Liver (tissue), 9 donors: Measurements from ENCODE around the gene ATP2C2. TPM values are rescaled to one million over a fixed set of nuclear protein-coding genes. Genes with fewer than 3 reads are reported as not detected.

Experiments
- DNase-seq: peaks from one replicate; pipeline ENCODE4 v3.0.0-alpha.2; 2017; ENCODE audit warnings: low spot score
- H3K27ac ChIP-seq, 2 donors: one replicate each; pipeline ENCODE4 v1.7.0; 2013; ENCODE audit warnings: inconsistent platforms in 2 of 2, low read length in 2 of 2, control low read depth in 1 of 2, low read depth in 1 of 2, mild to moderate bottlenecking in 1 of 2
- H3K27me3 ChIP-seq, 4 donors: one replicate each; pipeline versions ENCODE4 v1.6.1 to v1.7.0; 2013; ENCODE audit warnings: low read length in 3 of 4, inconsistent platforms in 1 of 4, mild to moderate bottlenecking in 1 of 4, moderate library complexity in 1 of 4; ENCODE audit not compliant: control insufficient read depth in 4 of 4, insufficient read depth in 4 of 4
- H3K36me3 ChIP-seq, 4 donors: one replicate each; pipeline versions ENCODE4 v1.6.1 to v1.7.0; 2013; ENCODE audit warnings: low read length in 3 of 4, mild to moderate bottlenecking in 3 of 4, low read depth in 1 of 4, moderate library complexity in 1 of 4; ENCODE audit not compliant: control insufficient read depth in 4 of 4, insufficient read depth in 3 of 4
- H3K4me1 ChIP-seq, 4 donors: one replicate each; pipeline versions ENCODE4 v1.6.1 to v1.7.0; 2013; ENCODE audit warnings: low read length in 3 of 4, mild to moderate bottlenecking in 3 of 4, moderate library complexity in 1 of 4; ENCODE audit not compliant: control insufficient read depth in 4 of 4, insufficient read depth in 4 of 4
- H3K4me3 ChIP-seq, 3 donors: one replicate each; pipeline versions ENCODE4 v1.6.1 to v1.7.0; 2013; ENCODE audit warnings: low read length in 3 of 3, control low read depth in 1 of 3, low read depth in 1 of 3, mild to moderate bottlenecking in 1 of 3
- H3K9ac ChIP-seq, 2 donors: one replicate each; pipeline ENCODE4 v1.7.0; 2013; ENCODE audit warnings: low read length in 2 of 2, mild to moderate bottlenecking in 2 of 2, moderate library complexity in 2 of 2, control low read depth in 1 of 2, low read depth in 1 of 2
- H3K9me3 ChIP-seq, 4 donors: one replicate each; pipeline versions ENCODE4 v1.6.1 to v1.7.0; 2013; ENCODE audit warnings: low read length in 3 of 4; ENCODE audit not compliant: control insufficient read depth in 4 of 4
- EGR1 ChIP-seq, 2 donors: IDR thresholded peaks; 2 replicates each; pipeline ENCODE4 v1.6.1; 2016 to 2018; ENCODE audit warnings: antibody characterized with exemption in 2 of 2, low read depth in 2 of 2
- FOXA1 ChIP-seq: IDR thresholded peaks from 2 replicates; pipeline ENCODE4 v1.6.1; 2016; ENCODE audit warnings: antibody characterized with exemption
- FOXA2 ChIP-seq: IDR thresholded peaks from 2 replicates; pipeline ENCODE4 v1.6.1; 2016; ENCODE audit warnings: antibody characterized with exemption
- GABPA ChIP-seq, 2 donors: IDR thresholded peaks in 1 of 2; conservative IDR thresholded peaks in 1 of 2; 2 replicates each; pipeline ENCODE4 v1.6.1; 2016; ENCODE audit warnings: antibody characterized with exemption in 2 of 2, mild to moderate bottlenecking in 1 of 2, moderate library complexity in 1 of 2
- HNF4A ChIP-seq, 2 donors: conservative IDR thresholded peaks; 2 replicates each; pipeline ENCODE4 v1.6.1; 2016; ENCODE audit warnings: antibody characterized with exemption in 2 of 2, mild to moderate bottlenecking in 2 of 2
- HNF4G ChIP-seq: IDR thresholded peaks from 2 replicates; pipeline ENCODE4 v1.6.1; 2016; ENCODE audit warnings: antibody characterized with exemption
- JUND ChIP-seq, 2 donors: IDR thresholded peaks; 2 replicates each; pipeline ENCODE4 v1.6.1; 2016; ENCODE audit warnings: antibody characterized with exemption in 2 of 2
- NR2F2 ChIP-seq: IDR thresholded peaks from 2 replicates; pipeline ENCODE4 v1.6.1; 2016; ENCODE audit warnings: antibody characterized with exemption
- RAD21 ChIP-seq, 2 donors: IDR thresholded peaks; 2 replicates each; pipeline ENCODE4 v1.6.1; 2016; ENCODE audit warnings: antibody characterized with exemption in 2 of 2, mild to moderate bottlenecking in 2 of 2
- RXRA ChIP-seq, 2 donors: IDR thresholded peaks; 2 replicates each; pipeline ENCODE4 v1.6.1; 2017 to 2018; ENCODE audit warnings: antibody characterized with exemption in 2 of 2, mild to moderate bottlenecking in 1 of 2
- SP1 ChIP-seq: IDR thresholded peaks from 2 replicates; pipeline ENCODE4 v1.6.1; 2018; ENCODE audit warnings: antibody characterized with exemption, mild to moderate bottlenecking
- TAF1 ChIP-seq: conservative IDR thresholded peaks from 2 replicates; pipeline ENCODE4 v1.6.1; 2016; ENCODE audit warnings: antibody characterized with exemption, mild to moderate bottlenecking
- YY1 ChIP-seq: IDR thresholded peaks from 2 replicates; pipeline ENCODE4 v1.6.1; 2016; ENCODE audit warnings: antibody characterized with exemption, mild to moderate bottlenecking
- WGBS: extraction: QIAGEN DNeasy Blood & Tissue Kit; methylation state at CpG from one replicate; pipeline ENCODE4 v1.1.7; 2013; 5-methylcytosine and 5-hydroxymethylcytosine counted together
- polyA plus RNA-seq, 2 donors: library from polyadenylated mRNA; stranded (reverse) in 1 of 2; unstranded in 1 of 2; fragments of 200-250 nt in 1 of 2; fragments of >200 nt in 1 of 2; fragmentation: Nextera tagmentation in 1 of 2; extraction: Ambion mirVana in 1 of 2; gene quantifications; one replicate each; pipeline versions ENCODE4 v1.2.1 to v1.2.3, GENCODE V29; 2013 to 2015
- total RNA-seq, 2 donors: library from RNA; depleted of rRNA; stranded (reverse); fragments of >200 nt; gene quantifications; one replicate each; pipeline ENCODE4 v1.2.3, GENCODE V29; 2014
- TF ChIP-seq, protein P1 (sequence below): IDR thresholded peaks from 2 replicates; pipeline ENCODE4 v1.6.1; 2016; ENCODE audit warnings: antibody characterized with exemption
- TF ChIP-seq, protein P2 (sequence below): fragments of 150-350 bp; IDR thresholded peaks from 2 replicates; pipeline ENCODE4 v1.5.1; 2017; ENCODE audit warnings: improper control_type of control experiment, low read depth, low read length; ENCODE audit not compliant: missing input control
- TF ChIP-seq, protein P3 (sequence below): IDR thresholded peaks from 2 replicates; pipeline ENCODE4 v1.6.1; 2016; ENCODE audit warnings: antibody characterized with exemption, mild to moderate bottlenecking
- TF ChIP-seq, protein P4 (sequence below): IDR thresholded peaks from 2 replicates; pipeline ENCODE4 v1.6.1; 2016; ENCODE audit warnings: antibody characterized with exemption
- TF ChIP-seq, protein P5 (sequence below): IDR thresholded peaks from 2 replicates; pipeline ENCODE4 v1.6.1; 2016; ENCODE audit warnings: antibody characterized with exemption
- donor health status: healthy.
- donor health status: healthy.
- donor health status: healthy.
- donor health status: healthy.
- donor health status: healthy.

ATP2C2 gene
- total and polyA plus RNA-seq, 4 donors: 0.05 to 0.33 (median 0.22) TPM

DNA sequence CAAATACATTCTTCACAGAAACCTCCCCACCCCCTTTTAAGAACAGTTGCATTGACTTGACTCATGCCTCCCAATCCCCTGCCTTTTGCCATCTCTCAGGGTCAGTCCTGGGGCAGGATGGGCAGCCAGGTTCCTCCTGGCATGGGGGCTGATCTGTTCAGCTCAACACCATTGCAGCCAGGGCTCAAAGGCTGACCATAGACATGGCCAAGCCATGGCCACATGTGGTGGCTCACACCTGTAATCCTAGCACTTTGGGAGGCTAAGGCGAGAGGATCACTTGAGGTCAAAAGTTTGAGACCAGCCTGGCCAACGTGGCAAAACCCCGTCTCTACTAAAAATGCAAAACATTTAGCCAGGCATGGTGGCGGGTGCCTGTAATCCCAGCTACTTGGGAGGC, 14.1 kb downstream of the ATP2C2 start:
- H3K9ac ChIP-seq: no peak overlapping the region
- no peaks in the 10 kb centered on the region for H3K4me1 ChIP-seq
- TF ChIP-seq SP1 (no peak), HNF4G (no peak), FOXA1 (no peak), YY1 (no peak), FOXA2 (no peak), EGR1 (IDR thresholded peaks at IDR 0.05; ENCODE audit: low read depth in 2 of 2) (no peak), NR2F2 (no peak), GABPA (IDR thresholded peaks at IDR 0.05 in 1 of 2, conservative IDR thresholded peaks at IDR 0.05 in 1 of 2) (no peak), RXRA (IDR thresholded peaks at IDR 0.05) (no peak), HNF4A (conservative IDR thresholded peaks at IDR 0.05) (no peak), TAF1 (no peak), JUND (IDR thresholded peaks at IDR 0.05) (no peak), RAD21 (IDR thresholded peaks at IDR 0.05) (no peak)
- TF ChIP-seq, protein P1, sequence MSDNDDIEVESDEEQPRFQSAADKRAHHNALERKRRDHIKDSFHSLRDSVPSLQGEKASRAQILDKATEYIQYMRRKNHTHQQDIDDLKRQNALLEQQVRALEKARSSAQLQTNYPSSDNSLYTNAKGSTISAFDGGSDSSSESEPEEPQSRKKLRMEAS: no peak
- TF ChIP-seq, protein P2, sequence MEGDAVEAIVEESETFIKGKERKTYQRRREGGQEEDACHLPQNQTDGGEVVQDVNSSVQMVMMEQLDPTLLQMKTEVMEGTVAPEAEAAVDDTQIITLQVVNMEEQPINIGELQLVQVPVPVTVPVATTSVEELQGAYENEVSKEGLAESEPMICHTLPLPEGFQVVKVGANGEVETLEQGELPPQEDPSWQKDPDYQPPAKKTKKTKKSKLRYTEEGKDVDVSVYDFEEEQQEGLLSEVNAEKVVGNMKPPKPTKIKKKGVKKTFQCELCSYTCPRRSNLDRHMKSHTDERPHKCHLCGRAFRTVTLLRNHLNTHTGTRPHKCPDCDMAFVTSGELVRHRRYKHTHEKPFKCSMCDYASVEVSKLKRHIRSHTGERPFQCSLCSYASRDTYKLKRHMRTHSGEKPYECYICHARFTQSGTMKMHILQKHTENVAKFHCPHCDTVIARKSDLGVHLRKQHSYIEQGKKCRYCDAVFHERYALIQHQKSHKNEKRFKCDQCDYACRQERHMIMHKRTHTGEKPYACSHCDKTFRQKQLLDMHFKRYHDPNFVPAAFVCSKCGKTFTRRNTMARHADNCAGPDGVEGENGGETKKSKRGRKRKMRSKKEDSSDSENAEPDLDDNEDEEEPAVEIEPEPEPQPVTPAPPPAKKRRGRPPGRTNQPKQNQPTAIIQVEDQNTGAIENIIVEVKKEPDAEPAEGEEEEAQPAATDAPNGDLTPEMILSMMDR: no peak
- TF ChIP-seq, protein P3, sequence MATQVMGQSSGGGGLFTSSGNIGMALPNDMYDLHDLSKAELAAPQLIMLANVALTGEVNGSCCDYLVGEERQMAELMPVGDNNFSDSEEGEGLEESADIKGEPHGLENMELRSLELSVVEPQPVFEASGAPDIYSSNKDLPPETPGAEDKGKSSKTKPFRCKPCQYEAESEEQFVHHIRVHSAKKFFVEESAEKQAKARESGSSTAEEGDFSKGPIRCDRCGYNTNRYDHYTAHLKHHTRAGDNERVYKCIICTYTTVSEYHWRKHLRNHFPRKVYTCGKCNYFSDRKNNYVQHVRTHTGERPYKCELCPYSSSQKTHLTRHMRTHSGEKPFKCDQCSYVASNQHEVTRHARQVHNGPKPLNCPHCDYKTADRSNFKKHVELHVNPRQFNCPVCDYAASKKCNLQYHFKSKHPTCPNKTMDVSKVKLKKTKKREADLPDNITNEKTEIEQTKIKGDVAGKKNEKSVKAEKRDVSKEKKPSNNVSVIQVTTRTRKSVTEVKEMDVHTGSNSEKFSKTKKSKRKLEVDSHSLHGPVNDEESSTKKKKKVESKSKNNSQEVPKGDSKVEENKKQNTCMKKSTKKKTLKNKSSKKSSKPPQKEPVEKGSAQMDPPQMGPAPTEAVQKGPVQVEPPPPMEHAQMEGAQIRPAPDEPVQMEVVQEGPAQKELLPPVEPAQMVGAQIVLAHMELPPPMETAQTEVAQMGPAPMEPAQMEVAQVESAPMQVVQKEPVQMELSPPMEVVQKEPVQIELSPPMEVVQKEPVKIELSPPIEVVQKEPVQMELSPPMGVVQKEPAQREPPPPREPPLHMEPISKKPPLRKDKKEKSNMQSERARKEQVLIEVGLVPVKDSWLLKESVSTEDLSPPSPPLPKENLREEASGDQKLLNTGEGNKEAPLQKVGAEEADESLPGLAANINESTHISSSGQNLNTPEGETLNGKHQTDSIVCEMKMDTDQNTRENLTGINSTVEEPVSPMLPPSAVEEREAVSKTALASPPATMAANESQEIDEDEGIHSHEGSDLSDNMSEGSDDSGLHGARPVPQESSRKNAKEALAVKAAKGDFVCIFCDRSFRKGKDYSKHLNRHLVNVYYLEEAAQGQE: no peak
- TF ChIP-seq, protein P4, sequence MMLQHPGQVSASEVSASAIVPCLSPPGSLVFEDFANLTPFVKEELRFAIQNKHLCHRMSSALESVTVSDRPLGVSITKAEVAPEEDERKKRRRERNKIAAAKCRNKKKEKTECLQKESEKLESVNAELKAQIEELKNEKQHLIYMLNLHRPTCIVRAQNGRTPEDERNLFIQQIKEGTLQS: no peak
- TF ChIP-seq, protein P5, sequence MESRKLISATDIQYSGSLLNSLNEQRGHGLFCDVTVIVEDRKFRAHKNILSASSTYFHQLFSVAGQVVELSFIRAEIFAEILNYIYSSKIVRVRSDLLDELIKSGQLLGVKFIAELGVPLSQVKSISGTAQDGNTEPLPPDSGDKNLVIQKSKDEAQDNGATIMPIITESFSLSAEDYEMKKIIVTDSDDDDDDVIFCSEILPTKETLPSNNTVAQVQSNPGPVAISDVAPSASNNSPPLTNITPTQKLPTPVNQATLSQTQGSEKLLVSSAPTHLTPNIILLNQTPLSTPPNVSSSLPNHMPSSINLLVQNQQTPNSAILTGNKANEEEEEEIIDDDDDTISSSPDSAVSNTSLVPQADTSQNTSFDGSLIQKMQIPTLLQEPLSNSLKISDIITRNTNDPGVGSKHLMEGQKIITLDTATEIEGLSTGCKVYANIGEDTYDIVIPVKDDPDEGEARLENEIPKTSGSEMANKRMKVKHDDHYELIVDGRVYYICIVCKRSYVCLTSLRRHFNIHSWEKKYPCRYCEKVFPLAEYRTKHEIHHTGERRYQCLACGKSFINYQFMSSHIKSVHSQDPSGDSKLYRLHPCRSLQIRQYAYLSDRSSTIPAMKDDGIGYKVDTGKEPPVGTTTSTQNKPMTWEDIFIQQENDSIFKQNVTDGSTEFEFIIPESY: no peak
- H3K9me3 ChIP-seq: peaks cover 0 to 8% (median 6%) of the 10 kb centered on the region in 4 donors
- WGBS: 95% methylated on average over 4 of the region's 4 CpGs
- H3K36me3 ChIP-seq: no peaks in the 10 kb centered on the region
- no peak for DNase-seq
- no peaks in the 10 kb centered on the region for H3K27me3 ChIP-seq
- H3K27ac ChIP-seq: no peak overlapping the region
- H3K4me3 ChIP-seq: no peak overlapping the region
